GM23248 (cell line): Measurements from ENCODE around the gene SFPQ. TPM values are rescaled to one million over a fixed set of nuclear protein-coding genes. Genes with fewer than 3 reads are reported as not detected.

Experiments
- DNase-seq: peaks from one replicate; pipeline ENCODE4 v3.0.0-alpha.2; 2015
- H2AFZ ChIP-seq: fragments of 200-600 bp; sonication (generic); 2 replicates; pipeline ENCODE4 v1.6.1; 2016; ENCODE audit warnings: antibody characterized with exemption
- H3F3A ChIP-seq: fragments of 200-600 bp; sonication (generic); 2 replicates; pipeline ENCODE4 v1.6.1; 2016; ENCODE audit warnings: mild to moderate bottlenecking, antibody characterized with exemption, mixed run types; ENCODE audit not compliant: insufficient read depth
- H3K27ac ChIP-seq: fragments of 200-600 bp; sonication (generic); 2 replicates; pipeline ENCODE4 v1.5.1; 2016; ENCODE audit warnings: mild to moderate bottlenecking
- H3K27me3 ChIP-seq: fragments of 200-600 bp; sonication (generic); replicated peaks from 2 replicates; pipeline ENCODE4 v1.6.1; 2016; ENCODE audit warnings: mild to moderate bottlenecking; ENCODE audit not compliant: insufficient read depth
- H3K36me3 ChIP-seq: fragments of 200-600 bp; sonication (generic); 2 replicates; pipeline ENCODE4 v1.6.1; 2016; ENCODE audit warnings: low read depth, mild to moderate bottlenecking
- H3K4me1 ChIP-seq: fragments of 200-600 bp; sonication (generic); 2 replicates; pipeline ENCODE4 v1.6.1; 2016; ENCODE audit warnings: mild to moderate bottlenecking; ENCODE audit not compliant: insufficient read depth
- H3K4me2 ChIP-seq: fragments of 200-600 bp; sonication (generic); one replicate; pipeline ENCODE4 v1.6.1; 2016; ENCODE audit warnings: mild to moderate bottlenecking; ENCODE audit not compliant: unreplicated experiment
- H3K4me3 ChIP-seq: fragments of 200-600 bp; sonication (generic); 2 replicates; pipeline ENCODE4 v1.5.1; 2016; ENCODE audit warnings: mild to moderate bottlenecking
- H3K79me2 ChIP-seq: fragments of 200-600 bp; sonication (generic); 2 replicates; pipeline ENCODE4 v1.6.1; 2016; ENCODE audit warnings: mild to moderate bottlenecking; ENCODE audit not compliant: insufficient read depth
- H3K9ac ChIP-seq: fragments of 200-600 bp; sonication (generic); 2 replicates; pipeline ENCODE4 v1.6.1; 2016; ENCODE audit warnings: mild to moderate bottlenecking
- H3K9me2 ChIP-seq: fragments of 200-600 bp; sonication (generic); 2 replicates; pipeline ENCODE4 v1.6.1; 2016; ENCODE audit warnings: mixed run types, mild to moderate bottlenecking, moderate library complexity; ENCODE audit not compliant: insufficient read depth
- H3K9me3 ChIP-seq: fragments of 200-600 bp; sonication (generic); one replicate; pipeline ENCODE4 v1.6.1; 2017; ENCODE audit warnings: low read depth
- H4K20me1 ChIP-seq: fragments of 200-600 bp; sonication (generic); 2 replicates; pipeline ENCODE4 v1.6.0; 2016; ENCODE audit not compliant: insufficient read depth
- EZH2 ChIP-seq: fragments of 200-600 bp; sonication (generic); IDR thresholded peaks from 2 replicates; pipeline ENCODE4 v1.6.1; 2018; ENCODE audit warnings: antibody characterized with exemption, mild to moderate bottlenecking; ENCODE audit not compliant: insufficient read depth, poor library complexity, severe bottlenecking
- EZH2phosphoT487 ChIP-seq: fragments of 200-600 bp; sonication (generic); IDR thresholded peaks from 2 replicates; pipeline ENCODE4 v1.6.1; 2018; ENCODE audit warnings: antibody characterized with exemption, moderate library complexity, mild to moderate bottlenecking, low read depth; ENCODE audit not compliant: insufficient read depth
- WGBS, 2 experiments: methylation state at CpG; one replicate each; pipeline ENCODE4 v1.1.6; 2015 to 2017; ENCODE audit warnings: low lambda C conversion rate in 2 of 2, low coverage in 1 of 2; ENCODE audit errors: missing lambda C conversion rate in 2 of 2; 5-methylcytosine and 5-hydroxymethylcytosine counted together
- in situ Hi-C: fragments of 300-500 bp; cut with MboI; formaldehyde crosslinking; loops from 2 replicates; pipeline ENCODE4 v1.15.0; 2020
- polyA plus RNA-seq: library from polyadenylated mRNA; unstranded; fragments of >200 nt; fragmentation: Nextera tagmentation; extraction: Ambion mirVana; gene quantifications from 2 replicates; pipeline ENCODE4 v1.2.1, GENCODE V29; 2016
- total RNA-seq: library from RNA; depleted of rRNA; stranded (reverse); fragments of >200 nt; shearing (Covaris generic); gene quantifications from 2 replicates; pipeline ENCODE4 v1.2.3, GENCODE V29; 2014

SFPQ gene
- total and polyA plus RNA-seq, 2 experiments from 2014 or later = 60.5 to 129 TPM

- Histone ChIP-seq H3F3A (peaks cover 90% of the 10 kb centered on the region), H3K27me3 (no peaks in the 10 kb centered on the region), H3K79me2 (peaks cover 31% of the 10 kb centered on the region), H3K4me3 (no peak overlapping the region), H3K4me1 (peaks cover 12% of the 10 kb centered on the region; the same call in 1 of the 2 replicates), H3K9me3 (no peaks in the 10 kb centered on the region), H3K9ac (no peak overlapping the region), H4K20me1 (peaks cover 11% of the 10 kb centered on the region; the same call in 1 of the 2 replicates), H3K4me2 (no peak overlapping the region), H3K27ac (no peak overlapping the region), H3K9me2 (no peaks in the 10 kb centered on the region), H3K36me3 (peaks cover 62% of the 10 kb centered on the region), H2AFZ (no peak overlapping the region)
- no peak for TF ChIP-seq EZH2
- WGBS, 2 experiments = 96 to 97% methylated on average over 1 of the region's 1 CpG
- DNase-seq = no peak
- in situ Hi-C loops = no loop called here
These were observed 17.3 kb downstream of the SFPQ start for GRCh38 chr1:35175602-35176001.

GRCh38 chr1:35175098-35175576 lies 17.8 kb downstream of the SFPQ start:
- Histone ChIP-seq H3K27me3 (no peaks in the 10 kb centered on the region), H3K4me1 (peaks cover 7% of the 10 kb centered on the region; the same call in 1 of the 2 replicates), H3K79me2 (peaks cover 26% of the 10 kb centered on the region), H3K9ac (no peak overlapping the region), H3K36me3 (peaks cover 58% of the 10 kb centered on the region), H3K4me2 (no peak overlapping the region), H3K9me2 (no peaks in the 10 kb centered on the region), H3F3A (peaks cover 85% of the 10 kb centered on the region), H3K27ac (no peak overlapping the region), H3K4me3 (no peak overlapping the region), H3K9me3 (no peaks in the 10 kb centered on the region), H2AFZ (no peak overlapping the region), H4K20me1 (peaks cover 11% of the 10 kb centered on the region; the same call in 1 of the 2 replicates)
- no peak for DNase-seq
- 83% methylated on average over 9 of the region's 9 CpGs for WGBS, 2 experiments
- in situ Hi-C loops = no loop called here
- TF ChIP-seq EZH2phosphoT487 (no peak), EZH2 (no peak)

GRCh38 chr1:35173909-35174540 lies 18.9 kb downstream of the SFPQ start:
- no peak overlapping the region for H3K9ac ChIP-seq
- no peak overlapping the region for H3K27ac ChIP-seq
- in situ Hi-C loops = no loop called here
- no peaks in the 10 kb centered on the region for H3K4me1 ChIP-seq
- 52 to 64% methylated on average over 2 of the region's 2 CpGs for WGBS, 2 experiments
- no peak for DNase-seq
- peaks cover 11% of the 10 kb centered on the region; the same call in 1 of the 2 replicates for H4K20me1 ChIP-seq
- no peak overlapping the region for H2AFZ ChIP-seq
- H3K4me3 ChIP-seq = no peak overlapping the region
- H3K9me2 ChIP-seq = no peaks in the 10 kb centered on the region
- peaks cover 15% of the 10 kb centered on the region; the same call in 1 of the 2 replicates for H3K79me2 ChIP-seq
- TF ChIP-seq EZH2 = no peak
- TF ChIP-seq EZH2phosphoT487 = no peak
- no peak overlapping the region for H3K4me2 ChIP-seq
- H3K9me3 ChIP-seq = no peaks in the 10 kb centered on the region
- H3F3A ChIP-seq = peaks cover 74% of the 10 kb centered on the region
- no peaks in the 10 kb centered on the region for H3K27me3 ChIP-seq
- H3K36me3 ChIP-seq = peaks cover 49% of the 10 kb centered on the region

- Histone ChIP-seq H3K4me3 (no peak overlapping the region), H3F3A (peaks cover 68% of the 10 kb centered on the region), H4K20me1 (peaks cover 11% of the 10 kb centered on the region; the same call in 1 of the 2 replicates), H3K27ac (no peak overlapping the region), H3K9me2 (no peaks in the 10 kb centered on the region), H3K27me3 (no peaks in the 10 kb centered on the region), H3K4me1 (no peaks in the 10 kb centered on the region), H2AFZ (no peak overlapping the region), H3K4me2 (no peak overlapping the region), H3K9ac (no peak overlapping the region), H3K36me3 (peaks cover 43% of the 10 kb centered on the region), H3K79me2 (peaks cover 10% of the 10 kb centered on the region; the same call in 1 of the 2 replicates), H3K9me3 (no peaks in the 10 kb centered on the region)
- in situ Hi-C loops = no loop called here
- DNase-seq = no peak
- WGBS, 2 experiments = 75 to 81% methylated on average over 2 of the region's 2 CpGs
- TF ChIP-seq EZH2 = no peak
- no peak for TF ChIP-seq EZH2phosphoT487
These were observed 19.5 kb downstream of the SFPQ start for GRCh38 chr1:35173491-35173890.
